HL-60/S4 treated with phorbol 12-myristate 13-acetate at 8.2 ng/mL for 4 days and 3 days (cell line): ENCODE measurements around the gene ARMCX2.
"Not testable (repeated sequence)": the region's sequence is repeated elsewhere in the genome, so short reads cannot be mapped to it uniquely, and the experiment has no call there.

Experiments
- in situ Hi-C: fragments of 300-500 bp; cut with MboI; formaldehyde crosslinking; loops from 2 replicates; pipeline ENCODE4 v1.15.0; 2022; ENCODE audit warnings: low sequenced_read_pairs

ARMCX2 gene

GRCh38 chrX:101659601-101660063, at the start of gene ARMCX2:
TSS of gene ARMCX2 (minus strand) at chrX:101659850. CDS start at chrX:101657588, 2,262 bp downstream.
- in situ Hi-C loops = no loop called here

DNA sequence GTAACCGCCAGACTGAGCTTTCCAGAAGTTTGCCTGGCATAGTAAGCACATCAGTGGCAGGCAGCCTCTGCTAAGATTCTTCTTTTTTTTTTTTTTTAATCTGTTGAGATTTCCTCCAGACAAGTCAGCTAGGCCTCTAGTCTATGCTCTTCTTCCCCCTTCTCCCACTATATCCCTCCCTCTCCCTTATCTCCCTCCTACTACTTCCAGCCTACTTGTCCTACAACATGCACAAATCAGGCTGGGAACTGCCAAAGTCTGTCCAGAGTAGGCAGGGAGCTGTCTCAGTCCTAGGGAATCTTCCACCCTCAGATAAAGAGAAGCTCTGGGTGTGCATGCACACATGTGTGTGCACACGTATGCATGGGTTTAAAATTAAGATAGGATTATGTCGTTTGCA, 49.7 kb upstream of the ARMCX2 start:
- in situ Hi-C loops = no loop called here

- in situ Hi-C loops = no loop called here
Observed at GRCh38 chrX:101708163-101708562, 48.5 kb upstream of the ARMCX2 start.

GRCh38 chrX:101693476-101693875, 33.8 kb upstream of the ARMCX2 start:
- in situ Hi-C loops = no loop called here

DNA sequence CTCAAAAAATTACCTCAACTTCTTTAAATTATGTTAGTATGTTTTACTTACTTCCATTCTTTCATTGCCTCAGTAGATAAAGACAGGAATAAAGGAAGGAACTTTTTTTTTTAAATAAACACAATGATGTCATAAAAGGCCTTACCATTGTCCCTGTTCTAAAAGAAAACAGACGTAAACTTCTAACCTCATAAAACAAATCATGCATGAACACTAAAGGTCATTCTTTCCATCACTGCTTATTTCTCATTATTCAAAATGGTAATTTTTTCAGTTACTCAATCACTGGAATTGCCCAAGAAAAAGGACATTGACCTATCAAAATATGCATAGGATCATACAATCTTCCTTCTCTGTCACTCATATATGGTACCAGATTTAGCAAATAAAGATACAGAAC, 32.2 kb upstream of the ARMCX2 start:
- in situ Hi-C loops = no loop called here

DNA sequence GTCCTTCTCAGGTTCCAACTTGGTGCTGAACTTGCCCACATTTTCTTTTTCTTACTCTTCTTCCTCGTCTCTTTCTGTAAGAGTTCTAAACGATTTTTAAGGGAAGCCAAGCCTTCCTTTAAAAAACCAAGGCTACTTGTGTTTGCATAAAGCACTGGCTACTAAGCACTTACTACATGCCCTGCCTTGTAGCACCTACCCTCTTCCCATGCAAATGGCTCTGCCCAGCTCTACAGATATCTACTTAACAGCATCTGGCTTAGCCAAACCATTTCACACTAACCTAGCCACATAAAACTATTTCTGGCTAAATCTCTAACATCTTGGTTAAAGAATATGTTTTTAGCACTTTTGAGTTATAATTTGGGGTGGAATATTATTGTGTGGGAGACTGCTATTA, 26.9 kb upstream of the ARMCX2 start:
- in situ Hi-C loops = no loop called here

GRCh38 chrX:101685923-101686322, 26.3 kb upstream of the ARMCX2 start:
- in situ Hi-C loops = no loop called here

DNA sequence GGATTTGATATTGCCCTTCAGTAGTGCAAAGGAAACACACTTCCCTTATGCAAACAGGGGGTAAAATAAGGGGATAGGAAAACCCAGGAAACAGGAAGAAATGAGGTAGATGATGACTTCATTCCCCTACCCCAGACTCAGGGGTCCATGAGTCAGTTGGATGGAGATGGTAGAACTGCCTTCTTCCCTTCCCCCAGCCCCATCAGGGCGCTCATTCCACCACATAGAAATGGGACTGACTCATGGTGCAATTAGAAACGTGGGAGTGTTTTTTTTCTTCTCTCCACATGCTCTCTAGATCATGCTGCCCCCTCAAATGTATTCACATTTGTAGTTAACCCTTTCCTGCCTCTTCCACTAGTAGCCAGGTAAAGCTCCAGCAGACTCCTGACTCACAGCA, 23.1 kb upstream of the ARMCX2 start:
- in situ Hi-C loops = no loop called here

GRCh38 chrX:101677028-101677427, 17.4 kb upstream of the ARMCX2 start:
- in situ Hi-C loops = no loop called here

DNA sequence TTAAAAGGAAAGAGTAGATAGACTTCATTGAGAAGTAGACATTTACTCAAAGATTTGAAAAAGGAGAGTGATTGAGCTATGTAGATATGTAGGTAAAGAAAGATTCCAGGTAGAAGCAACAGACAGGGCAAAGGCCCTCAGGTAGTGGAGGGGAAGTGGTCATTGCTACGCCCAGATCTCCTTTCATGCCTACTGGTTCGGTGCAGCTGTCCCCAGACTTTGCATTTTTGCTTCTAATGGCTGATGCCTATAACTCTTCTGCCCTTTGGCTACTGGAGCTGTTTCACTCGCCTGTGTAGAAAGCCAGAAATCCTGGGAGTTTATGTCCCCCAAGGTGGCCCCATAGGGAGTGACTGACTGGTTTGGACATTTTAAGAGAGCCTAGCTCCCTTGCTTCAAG, 16.9 kb upstream of the ARMCX2 start:
- in situ Hi-C loops = no loop called here

GRCh38 chrX:101668143-101668542, 8.5 kb upstream of the ARMCX2 start:
- in situ Hi-C loops = no loop called here

DNA sequence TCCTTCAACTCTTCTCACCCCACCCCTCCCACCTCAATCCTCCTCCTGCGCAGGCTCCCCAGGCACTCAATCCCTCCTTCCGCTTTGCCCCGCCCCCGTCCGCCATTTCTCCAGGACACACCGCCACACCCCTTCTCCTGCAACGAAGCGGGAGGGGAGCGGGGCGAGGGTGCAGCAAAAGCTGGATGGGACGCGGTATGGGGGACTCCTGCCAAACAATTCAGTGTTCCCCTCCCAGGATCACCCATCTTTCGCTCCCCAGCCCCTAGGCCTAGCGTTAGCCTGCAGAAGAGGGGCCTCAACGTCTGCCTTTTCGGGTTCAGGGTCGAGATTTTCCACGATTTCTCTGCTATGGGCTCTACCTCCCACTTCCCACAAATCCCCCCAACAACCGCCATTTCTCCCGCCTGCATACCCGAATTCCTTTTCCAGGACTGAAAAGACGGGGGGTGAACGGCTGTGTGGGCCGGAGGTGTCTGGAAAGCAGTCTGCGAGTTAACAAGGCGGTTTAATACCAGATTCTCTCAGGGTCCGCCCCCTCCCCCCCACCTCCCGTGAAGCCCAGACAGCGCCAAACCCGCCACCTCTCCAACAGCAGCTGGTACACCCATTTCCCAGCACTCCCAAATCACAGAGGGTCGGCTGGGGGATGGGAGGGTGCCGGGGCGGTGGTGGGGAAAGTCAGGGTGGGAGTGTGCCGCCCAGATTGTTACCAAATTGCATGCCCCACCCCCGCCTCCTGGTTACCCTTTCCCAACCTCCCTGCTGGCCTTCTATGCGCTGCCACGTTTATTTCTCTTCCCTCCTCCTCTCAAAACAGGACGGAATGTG, 774 bp downstream of the ARMCX2 start:
- in situ Hi-C loops = no loop called here

- in situ Hi-C loops = no loop called here
Observed at GRCh38 chrX:101657495-101657894, 2.2 kb downstream of the ARMCX2 start.

DNA sequence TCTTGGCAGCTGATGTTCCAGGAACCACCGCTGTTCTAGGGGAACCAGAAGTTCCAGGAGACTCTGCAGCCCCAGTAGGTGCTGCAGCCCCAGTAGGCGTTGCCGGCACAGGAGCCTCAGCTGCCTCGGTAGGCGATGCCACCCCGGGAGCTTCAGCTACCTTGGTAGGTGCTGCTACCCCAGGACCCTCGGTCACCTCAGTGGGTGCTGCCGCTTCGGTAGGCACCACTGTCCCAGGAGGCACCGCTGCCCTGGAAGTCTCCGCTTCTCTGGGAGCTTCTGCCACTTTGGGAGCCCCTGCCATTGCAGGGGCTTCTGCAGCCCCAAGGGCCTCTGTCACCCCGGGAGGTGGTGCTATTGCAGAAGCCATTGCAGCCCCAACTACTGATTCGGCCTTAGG, 2.8 kb downstream of the ARMCX2 start:
- in situ Hi-C loops = no loop called here

DNA sequence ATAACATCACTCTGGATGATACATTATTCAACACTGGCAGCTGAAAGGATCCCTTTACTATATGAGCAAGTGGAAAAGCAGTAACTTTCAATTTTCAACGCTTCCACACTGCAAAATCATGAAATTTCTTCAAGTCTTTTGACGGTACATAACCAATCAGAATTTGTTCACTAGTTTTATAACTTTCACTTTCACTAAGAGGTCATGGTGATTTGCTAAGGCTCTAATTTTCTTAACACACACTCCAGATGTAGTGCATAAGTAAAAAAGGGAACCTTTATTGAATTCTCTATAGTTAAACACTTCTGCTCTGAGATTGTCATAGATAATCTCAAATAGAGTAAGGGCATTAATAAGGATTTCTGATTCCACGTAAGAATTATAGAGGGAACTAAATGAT, 4.1 kb downstream of the ARMCX2 start:
- in situ Hi-C loops = no loop called here

GRCh38 chrX:101647716-101648115, 11.9 kb downstream of the ARMCX2 start:
- in situ Hi-C loops = not testable (repeated sequence)

DNA sequence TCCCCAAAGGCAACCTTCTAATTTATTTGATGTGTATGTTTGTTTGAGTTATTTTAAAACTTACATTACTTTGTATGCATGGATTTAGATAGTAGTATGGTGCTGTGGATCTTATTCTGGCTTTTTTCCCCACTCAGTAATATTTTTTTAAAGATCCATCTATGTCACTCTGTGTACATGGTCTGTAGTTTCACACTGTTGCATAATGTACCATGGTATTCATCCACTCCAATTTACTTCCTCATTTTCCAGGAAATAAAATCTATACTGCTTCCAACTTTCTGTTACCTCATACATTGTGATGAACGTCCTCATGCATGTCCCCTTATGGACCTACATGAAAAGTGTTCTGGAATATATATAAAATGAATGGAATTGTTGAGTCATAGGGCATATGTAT, 17.6 kb downstream of the ARMCX2 start:
- in situ Hi-C loops = no loop called here

- in situ Hi-C loops = no loop called here
Observed at GRCh38 chrX:101639583-101639982, 20.1 kb downstream of the ARMCX2 start.

GRCh38 chrX:101619364-101619763, 40.3 kb downstream of the ARMCX2 start:
- in situ Hi-C loops = no loop called here

- in situ Hi-C loops = no loop called here
Observed at GRCh38 chrX:101617211-101618191, 42.1 kb downstream of the ARMCX2 start, which contains the start of gene ARMCX6. TSS of gene ARMCX6 (minus strand) at chrX:101618000. CDS start at chrX:101616620, 1,380 bp downstream.

- in situ Hi-C loops = no loop called here
Observed at GRCh38 chrX:101605728-101606127, 53.9 kb downstream of the ARMCX2 start.
